Embryonic facial prominence (tissue), 1 donor: ENCODE results near the gene ITPR2.
"Not testable (repeated sequence)": the region's sequence is repeated elsewhere in the genome, so short reads cannot be mapped to it uniquely, and the experiment has no call there.

Source experiments
- DNase-seq: peaks from one replicate; pipeline ENCODE4 v3.0.0-alpha.2; 2016; ENCODE audit errors: extremely low spot score

Gene ITPR2

DNA sequence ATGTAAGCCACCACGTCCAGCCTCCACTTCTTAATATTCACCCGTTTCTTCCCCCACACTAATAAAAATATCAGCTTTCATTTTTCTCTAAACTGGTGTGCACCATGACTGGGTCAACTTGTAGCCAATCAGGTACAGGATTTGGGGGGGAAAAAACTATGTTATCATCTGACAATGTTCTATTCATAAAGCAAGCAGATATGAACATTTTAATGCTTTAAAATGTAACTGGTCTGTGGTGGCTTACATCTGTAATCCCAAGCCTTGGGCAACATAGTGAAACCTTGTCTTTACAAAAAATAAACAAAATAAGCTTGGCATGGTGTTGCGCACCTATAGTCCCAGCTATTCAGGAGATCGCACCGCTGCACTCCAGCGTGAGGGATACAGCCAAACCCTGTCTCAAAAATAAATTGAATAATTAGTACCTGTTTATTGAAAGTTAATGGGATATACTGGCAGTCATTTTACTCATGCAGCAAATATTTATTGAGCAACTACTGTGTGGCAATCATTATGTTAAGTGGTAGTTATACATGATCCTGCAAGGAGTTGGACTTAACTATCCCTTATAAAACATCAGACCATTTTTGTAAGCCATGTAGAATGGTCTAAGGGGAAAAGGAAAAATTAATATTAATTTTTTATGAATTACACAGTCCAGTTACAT, 15.3 kb upstream of the ITPR2 start:
- no peak for DNase-seq

DNA sequence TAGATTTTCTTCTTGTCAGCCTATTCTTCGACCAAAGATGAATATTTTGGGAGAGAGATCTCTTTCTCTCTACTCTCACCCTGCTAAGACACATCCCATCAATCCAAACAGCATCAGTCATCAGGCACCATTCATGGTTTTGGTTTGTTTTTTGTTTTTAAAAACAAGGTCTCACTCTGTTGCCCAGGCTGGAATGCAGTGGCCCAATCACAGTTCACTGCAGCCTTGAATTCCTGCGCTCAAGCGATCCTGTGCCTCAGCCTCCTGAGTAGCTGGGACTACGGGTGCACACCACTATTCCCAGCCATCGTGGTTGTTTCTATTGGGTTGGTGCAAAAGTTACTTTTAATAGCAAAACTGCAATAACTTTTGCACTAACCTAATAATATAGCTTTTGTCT, 14.4 kb upstream of the ITPR2 start:
- no peak for DNase-seq

DNA sequence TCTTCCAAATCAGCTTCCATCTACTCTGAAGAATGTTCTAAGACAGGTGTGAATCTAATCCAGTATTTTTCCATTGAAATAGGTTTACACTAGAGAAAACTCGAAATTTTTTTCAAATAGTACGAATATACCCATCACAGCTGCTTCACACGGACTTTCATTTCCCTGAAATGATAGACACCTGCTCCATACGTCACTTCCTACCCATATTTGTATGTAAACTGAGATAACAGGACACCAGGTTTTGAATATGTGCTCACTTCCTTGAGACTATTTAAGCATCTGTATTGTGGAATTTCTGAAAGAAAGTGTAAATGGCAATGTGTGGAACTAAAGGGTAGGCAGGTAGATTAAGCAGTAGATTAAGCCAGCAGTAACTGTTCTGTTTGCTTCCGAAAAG, 13.4 kb upstream of the ITPR2 start:
- no peak for DNase-seq

DNA sequence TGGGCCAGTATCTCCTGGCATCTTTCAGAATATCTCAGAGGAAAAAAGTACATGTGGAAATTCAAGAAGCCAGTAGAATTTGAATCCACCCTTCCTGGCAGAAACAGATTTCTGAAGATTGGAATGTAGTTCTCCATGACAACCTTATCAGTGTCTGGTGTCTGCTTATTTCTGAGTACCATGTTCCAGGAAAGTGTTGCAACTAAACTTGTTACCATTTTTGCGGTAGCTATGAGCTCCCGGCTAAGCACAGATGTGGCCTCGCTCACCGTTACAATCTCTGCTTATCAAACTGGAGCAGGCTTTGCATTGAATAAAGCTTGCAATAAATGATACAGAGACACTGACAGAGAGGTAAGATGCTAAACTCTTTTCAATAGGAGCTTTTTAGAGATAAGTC, 13.0 kb upstream of the ITPR2 start:
- no peak for DNase-seq

DNA sequence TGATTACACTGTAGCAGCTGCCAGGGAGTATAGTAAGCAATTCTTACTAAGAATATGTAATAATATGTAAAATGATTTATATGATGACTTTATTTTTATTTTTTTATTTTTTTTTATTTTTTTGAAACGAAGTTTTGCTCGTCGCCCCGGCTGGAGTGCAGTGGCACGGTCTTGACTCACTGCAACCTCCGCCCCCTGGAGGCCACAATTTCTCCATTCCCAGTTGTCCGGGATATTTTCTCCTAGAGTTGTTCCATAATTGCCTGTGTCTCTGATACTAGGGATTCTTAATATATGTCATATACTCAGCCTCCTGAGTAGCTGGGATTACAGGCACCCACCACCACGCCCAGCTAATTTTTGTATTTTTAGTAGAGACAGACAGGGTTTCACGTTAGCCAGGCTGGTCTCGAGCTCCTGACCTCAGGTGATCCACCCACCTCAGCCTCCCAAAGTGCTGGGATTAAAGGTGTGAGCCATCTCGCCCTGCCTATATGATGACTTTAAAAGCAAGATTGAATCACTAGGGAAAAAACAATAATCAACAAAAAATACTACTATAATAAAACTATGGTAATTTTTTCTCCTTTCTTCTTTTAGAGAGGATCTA, 12.2 kb upstream of the ITPR2 start:
- DNase-seq, result no peak

DNA sequence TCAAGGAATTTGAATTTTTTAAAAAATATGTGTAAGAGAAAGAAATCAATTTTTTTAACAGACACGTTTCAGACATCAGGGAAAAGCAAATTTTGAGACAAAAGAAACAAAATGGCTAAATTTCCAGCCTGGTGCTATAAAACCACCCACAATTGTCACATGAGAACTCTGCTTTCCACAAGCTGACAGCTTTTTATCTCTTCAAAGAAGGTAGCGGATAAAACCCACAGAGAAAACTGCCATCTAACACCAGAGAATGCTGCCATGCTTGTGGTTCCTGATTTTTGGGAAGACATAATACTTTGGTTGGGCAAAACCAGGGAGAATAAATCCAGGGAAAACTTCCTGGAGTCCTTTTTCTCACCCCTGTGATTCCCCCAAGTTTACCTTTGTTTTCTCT, 10.3 kb upstream of the ITPR2 start:
- DNase-seq, result no peak

DNA sequence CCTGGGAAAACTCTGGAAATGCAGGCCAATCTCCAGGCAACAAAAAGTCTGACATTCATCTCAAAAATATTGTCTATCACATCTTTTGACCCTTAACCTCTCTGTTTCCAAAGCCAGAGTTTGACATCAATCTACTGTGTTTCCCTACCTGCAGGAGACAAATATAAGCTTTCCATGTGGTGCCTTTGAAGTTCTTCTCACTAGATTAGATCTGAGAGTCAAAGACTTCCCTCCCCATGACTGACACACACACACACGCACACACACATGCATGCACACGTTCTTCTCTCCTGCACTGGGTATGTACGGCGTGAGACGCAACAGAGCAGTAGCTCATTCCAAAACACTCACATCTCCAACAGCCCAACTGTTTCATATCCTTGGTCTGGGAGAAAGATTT, 8.1 kb upstream of the ITPR2 start:
- DNase-seq, result no peak

DNA sequence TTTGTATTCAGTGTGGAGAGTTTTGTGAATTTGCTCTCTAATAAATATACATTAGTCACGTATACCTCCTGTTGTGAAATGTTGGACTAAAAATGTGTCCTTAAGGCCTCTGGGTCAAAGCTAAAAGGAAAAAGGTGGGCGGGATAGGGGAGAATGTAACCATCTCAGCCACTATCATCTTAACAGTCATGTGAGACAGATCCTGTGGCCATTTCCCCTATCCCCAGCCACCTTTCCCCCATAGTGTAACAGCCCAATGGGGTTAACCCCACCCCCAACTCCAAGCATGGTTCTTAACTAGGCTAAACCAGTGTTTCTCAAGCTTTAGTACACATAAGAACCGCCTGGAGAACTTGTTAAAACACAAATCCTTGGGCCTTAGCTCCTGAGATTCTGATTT, 6.5 kb upstream of the ITPR2 start:
- DNase-seq, result no peak

DNA sequence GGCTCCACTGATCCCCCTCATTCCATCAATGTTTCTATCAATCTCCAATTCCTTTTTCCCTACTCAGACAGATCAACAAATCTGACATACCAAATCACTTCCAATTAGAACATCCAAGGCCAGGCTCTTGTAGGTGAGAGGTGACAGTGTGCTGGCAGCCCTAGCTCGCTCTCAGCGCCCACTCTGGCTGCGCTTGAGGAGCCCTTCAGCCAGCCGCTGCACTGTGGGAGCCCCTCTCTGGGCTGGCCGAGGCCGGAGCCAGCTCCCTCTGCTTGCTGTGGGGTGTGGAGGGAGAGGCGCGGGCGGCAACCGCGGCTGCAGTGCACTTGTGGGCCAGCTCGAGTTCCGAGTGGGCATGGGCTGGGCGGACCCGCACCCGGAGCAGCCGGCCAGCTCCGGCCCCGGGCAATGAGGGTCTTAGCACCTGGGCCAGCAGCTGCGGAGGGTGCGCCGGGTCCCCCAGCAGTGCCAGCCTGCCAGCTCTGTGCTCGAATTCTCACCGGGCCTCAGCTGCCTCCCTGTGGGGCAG, 6.0 kb upstream of the ITPR2 start:
- no peak for DNase-seq

DNA sequence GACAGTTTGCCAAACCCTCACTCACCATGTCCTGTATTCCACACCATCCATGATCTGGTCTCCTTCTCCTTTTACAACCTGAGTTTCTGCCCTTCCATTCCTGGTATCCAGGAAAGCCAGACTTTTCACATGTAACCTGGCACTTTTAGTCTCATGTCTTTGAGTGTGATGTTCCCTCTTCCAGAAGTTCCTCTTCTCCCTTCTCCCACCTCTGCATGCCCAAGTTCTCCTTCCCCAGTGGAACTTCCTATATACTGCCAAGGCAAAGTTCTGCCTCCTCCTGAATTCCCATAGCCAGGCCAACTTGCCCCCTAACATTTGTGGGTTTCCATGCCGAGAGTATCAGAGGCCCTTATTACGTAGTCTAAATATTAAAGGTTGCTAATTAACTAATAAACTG, 3.2 kb upstream of the ITPR2 start:
- DNase-seq, result no peak

DNA sequence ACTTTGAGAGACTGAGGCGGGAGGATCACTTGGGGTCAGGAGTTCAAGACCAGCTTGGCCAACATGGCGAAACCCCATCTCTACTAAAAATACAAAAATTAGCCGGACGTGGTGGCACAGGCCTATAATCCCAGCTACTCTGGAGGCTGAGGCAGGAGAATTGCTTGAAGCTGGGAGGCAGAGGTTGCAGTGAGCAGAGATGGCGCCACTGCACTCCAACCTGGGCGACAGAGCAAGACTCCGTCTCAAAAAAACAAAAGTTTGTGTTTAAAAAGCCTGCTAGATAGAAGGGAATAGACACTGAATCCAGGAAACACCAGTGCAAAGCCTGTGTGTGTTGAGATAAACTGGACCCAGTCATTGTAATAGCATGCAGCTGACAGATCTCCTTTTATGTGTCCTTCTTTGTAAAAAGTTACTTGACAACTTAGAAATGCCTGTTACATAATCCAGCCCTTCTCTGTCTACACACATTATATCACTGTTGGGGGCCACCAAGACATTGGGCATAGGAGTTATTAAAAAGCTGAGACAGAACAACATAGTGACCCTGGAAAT, 1.6 kb upstream of the ITPR2 start:
- not testable (repeated sequence) for DNase-seq

DNA sequence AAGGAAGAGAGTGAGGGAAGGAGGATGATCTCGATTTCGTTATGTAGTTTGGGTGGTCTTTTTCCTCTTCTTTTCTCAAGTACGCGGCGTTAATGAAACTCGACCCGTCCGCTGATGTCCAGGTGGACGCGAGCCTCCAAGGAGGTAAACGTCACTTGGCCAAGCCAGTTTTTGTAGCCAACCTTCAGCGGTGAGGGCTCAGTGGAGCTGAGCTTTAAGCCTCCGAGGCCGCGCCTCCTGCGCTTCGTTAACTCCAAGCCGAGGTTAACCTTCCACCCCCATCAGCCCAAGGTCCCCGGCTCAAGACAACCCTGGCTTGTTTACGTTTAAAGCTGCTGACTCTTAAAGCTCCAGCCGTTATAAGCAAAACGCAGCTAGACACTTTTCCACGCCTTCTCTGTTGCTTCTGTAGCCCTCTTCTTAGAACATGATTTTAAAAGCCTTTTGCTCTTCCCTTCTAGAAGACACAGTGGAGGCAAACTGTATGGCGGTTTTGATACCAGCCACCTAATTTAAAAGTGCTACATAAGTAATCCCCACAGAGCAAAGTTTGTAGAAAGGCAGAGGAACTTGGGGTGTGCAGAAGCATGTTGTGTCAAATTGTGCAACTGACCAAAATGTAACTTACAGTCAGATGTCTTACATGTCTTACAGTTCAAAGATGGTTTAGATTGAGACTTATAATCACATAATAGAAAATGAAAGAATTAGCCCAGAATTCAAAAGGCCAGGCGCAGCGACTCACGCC, 923 bp upstream of the ITPR2 start:
- no peak for DNase-seq

DNA sequence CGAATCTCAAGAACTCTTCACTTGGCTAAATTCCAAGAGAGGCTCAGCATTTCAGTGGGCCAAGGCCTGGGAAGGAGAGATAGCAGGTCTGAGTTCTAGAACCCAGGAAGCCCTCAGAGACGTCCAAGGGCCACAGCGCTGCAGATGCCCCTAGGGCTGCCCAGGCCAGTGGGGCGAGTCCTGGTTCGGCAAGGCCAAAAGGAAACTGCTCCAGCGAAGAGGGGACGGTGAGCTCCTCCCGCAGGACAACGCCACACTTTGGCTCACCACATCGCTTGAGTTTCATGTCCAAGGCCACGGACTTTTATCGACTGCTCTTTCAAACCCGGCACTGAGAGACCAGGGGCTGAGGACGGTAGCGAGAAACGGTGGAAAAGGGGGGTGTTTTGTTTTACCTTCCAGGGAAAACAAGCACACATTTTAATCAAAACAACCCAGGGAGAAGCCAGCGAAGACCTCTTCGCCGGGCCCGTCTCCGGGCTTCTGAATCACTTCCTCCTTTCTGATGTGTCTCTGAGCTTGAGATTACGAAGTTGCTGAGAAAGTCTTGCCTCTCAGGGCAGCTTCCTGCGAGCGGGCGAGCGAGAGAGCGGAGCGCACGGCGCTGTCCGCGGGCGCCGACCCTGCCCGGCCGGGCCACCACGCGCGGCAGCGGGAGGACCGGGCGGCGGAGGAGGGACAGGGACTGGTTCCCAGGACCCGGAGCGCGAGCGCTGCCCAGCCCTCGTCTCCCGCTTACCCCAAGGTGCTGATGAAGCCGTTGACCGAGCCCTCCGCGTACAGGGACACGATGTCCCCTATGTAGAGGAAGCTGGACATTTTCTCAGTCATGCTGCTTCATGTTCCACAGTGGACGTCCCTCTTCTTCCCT, 808 bp downstream of the ITPR2 start:
- no peak for DNase-seq

DNA sequence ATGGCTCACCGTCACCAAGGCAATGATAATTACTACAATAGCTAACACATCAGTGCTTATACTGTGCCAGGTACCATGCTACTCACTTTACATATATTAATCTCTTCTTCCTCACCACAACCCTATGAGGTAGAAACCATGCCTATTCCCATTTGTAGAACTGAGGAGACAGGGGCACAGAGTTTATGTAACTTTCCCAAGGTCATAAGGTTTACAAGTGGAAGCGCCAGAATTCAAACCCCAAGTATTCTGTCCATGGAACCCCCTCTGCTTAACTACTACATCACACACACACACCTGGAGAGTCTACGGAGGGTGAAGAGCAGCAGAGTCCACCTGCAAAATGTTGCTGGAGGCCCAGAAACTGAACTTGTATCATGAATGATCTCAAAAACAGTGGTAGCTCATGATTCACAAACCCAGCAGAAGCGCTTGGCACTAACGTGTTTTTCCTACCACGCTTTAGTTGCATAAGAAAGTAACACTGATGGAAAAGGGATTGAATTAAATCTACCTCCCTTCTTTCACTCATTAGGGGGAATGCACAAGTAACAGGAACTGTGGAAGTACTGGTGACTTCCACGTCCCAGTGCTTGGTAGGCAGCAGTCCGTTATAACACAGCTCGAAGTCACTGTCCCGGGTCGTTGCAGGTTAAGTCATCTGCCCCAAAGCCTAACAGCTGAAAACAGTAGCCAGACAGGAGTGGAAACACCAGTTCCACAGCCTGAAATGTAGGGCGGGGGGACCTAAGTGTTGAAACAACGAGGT, 2.0 kb downstream of the ITPR2 start:
- no peak for DNase-seq

DNA sequence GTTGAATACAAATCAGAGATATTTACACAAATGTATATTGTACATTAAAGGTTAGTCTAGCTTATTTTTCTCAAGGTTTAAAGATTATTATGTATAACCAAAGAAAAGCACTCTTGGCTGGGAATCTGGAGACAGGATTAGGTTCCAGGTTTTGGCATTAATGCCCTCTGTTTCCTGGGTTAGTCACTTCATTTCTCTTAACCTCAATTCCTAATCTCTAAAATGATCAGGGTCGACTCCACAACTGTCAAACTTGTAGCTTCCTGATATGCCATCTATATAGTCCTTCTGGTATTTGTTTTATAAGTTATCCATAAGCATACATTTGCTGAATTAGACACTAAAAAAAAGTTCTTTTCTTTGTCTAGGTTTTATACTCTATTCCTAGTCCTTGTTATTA, 2.6 kb downstream of the ITPR2 start:
- DNase-seq, result no peak

DNA sequence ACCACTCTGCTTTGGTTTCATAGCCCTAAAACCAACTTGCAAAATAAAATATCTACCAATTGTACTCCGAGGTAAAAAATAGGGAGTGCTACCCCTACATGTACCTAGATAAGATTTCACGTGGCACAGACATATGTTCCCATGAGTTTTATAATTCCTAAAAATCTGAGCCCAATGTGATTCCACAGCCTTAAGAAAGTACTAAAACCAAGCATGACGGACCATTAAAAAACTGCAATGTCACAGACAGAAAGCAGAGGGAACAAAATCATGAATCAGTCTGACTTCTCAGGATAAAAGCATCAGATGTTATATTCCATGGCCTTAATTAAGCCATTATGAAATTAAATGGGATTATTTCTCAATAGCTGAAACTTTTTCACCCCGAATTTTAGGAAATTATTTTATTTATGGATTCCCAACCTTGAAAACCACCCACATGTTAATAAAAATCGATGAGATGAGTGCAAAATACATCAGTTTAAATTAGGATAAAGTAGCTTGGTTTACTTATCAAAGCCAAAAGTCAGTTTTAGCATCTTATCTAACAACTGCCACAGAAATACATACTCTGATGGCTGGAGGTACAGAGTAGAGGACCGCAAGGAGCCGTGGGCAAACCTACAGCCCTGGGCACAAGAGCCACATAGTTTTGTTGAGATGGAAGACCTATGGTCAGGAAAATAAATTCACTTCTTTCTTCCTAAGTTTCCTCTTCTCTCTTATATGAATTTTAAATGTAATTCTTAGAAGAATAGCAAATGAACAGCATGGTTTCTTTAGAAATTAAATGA, 4.5 kb downstream of the ITPR2 start:
- no peak for DNase-seq

DNA sequence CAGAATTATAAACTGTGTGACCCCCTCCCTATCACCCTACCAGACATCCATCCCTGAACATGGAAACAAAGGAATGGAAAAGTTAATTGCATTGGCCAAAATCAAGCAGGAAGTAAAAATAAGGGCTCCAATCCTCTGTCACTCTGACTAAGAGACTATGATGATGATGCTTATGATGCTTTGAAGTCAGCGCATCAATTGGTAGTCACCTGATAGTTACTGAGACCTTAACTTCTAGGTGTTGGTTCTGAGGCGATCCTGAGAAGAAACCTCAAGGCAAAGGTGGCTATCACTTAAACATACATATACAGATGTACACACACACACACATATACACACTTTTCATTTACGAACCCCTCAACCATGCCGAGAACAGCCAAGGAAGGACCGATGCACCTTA, 6.6 kb downstream of the ITPR2 start:
- DNase-seq, result no peak

DNA sequence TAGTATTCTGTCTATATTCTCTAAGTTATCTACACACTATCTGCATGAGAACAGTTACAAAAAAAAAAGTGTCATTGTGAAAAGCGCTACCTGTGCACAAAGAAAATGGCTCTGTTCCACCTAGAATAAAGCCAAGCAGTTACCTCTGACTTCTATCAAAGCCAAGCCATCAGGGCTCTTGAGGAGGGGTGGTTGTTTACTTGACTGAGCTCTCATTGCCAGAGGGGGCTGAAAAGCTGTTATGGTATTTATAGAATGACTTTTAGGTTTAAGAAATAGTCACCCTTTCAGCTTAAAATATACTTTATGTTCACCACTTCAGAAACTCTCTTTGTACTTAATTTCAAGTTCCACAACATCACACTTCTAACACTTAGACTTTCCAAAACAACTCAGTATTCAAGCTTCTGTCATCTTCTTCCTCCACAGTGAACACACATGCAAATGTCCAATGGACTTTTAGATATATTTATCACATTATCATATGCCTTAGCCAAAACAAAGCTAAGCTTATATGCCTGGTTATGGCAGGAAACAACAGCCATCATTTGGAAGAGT, 7.5 kb downstream of the ITPR2 start:
- no peak for DNase-seq

DNA sequence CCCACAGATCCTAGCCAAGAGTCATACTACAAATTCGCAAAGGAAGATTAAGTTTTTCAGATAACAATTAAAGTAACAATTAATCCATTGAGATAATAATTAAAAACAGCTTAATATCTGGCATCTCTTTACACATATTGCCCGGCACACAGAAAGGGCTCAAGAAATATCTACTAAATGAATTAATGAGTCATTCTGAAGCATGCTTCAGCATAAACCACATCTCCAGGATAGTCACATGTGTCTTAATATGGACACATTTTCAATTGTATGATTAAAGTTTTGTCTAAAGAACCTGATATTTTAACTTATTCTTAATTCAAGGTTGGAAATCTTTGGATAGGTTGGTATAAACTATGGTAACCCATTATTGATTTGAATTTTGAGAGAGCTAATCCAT, 9.6 kb downstream of the ITPR2 start:
- DNase-seq, result no peak

DNA sequence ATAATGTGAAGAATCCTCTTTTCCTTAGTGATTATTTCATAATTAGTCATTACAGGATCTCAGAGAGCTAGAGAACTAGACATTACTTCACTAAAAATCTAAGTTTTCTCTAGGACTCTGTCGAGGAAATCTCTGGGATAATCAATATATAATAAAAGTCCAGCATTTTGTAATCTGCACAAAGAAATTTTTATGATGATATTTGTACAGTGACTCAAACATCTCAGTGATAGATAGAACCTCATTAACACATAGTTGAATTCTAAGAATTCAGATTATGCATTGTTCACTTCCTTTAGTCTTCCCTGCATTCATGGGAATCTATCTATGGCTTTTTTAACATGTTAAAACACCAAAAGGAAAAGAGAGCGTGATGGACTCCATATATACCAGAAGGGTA, 11.0 kb downstream of the ITPR2 start:
- no peak for DNase-seq
